ENCODE measurements around the gene RNF39. TPM values are rescaled to one million over a fixed set of nuclear protein-coding genes. Genes with fewer than 3 reads are reported as not detected.

The RNF39 gene
- total and polyA plus RNA-seq, 2 of the 13 experiments (the other 11 are each of a cell fraction or from before 2014, with no cell fraction given): 0.13 to 1.8 TPM

- TF ChIP-seq, protein P1, sequence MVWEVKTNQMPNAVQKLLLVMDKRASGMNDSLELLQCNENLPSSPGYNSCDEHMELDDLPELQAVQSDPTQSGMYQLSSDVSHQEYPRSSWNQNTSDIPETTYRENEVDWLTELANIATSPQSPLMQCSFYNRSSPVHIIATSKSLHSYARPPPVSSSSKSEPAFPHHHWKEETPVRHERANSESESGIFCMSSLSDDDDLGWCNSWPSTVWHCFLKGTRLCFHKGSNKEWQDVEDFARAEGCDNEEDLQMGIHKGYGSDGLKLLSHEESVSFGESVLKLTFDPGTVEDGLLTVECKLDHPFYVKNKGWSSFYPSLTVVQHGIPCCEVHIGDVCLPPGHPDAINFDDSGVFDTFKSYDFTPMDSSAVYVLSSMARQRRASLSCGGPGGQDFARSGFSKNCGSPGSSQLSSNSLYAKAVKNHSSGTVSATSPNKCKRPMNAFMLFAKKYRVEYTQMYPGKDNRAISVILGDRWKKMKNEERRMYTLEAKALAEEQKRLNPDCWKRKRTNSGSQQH (CRISPR knock-in tag; IDR thresholded peaks at IDR 0.05; ENCODE audit: low read depth): peak; percentile 56; the same call in 1 of the 2 replicates
- TF ChIP-seq GATAD1 (CRISPR knock-in tag; IDR thresholded peaks at IDR 0.05): peak; percentile 60
- TF ChIP-seq, protein P2, sequence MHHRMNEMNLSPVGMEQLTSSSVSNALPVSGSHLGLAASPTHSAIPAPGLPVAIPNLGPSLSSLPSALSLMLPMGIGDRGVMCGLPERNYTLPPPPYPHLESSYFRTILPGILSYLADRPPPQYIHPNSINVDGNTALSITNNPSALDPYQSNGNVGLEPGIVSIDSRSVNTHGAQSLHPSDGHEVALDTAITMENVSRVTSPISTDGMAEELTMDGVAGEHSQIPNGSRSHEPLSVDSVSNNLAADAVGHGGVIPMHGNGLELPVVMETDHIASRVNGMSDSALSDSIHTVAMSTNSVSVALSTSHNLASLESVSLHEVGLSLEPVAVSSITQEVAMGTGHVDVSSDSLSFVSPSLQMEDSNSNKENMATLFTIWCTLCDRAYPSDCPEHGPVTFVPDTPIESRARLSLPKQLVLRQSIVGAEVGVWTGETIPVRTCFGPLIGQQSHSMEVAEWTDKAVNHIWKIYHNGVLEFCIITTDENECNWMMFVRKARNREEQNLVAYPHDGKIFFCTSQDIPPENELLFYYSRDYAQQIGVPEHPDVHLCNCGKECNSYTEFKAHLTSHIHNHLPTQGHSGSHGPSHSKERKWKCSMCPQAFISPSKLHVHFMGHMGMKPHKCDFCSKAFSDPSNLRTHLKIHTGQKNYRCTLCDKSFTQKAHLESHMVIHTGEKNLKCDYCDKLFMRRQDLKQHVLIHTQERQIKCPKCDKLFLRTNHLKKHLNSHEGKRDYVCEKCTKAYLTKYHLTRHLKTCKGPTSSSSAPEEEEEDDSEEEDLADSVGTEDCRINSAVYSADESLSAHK (CRISPR knock-in tag; IDR thresholded peaks at IDR 0.05; ENCODE audit: borderline replicate concordance): no peak
- TF ChIP-seq ZFP36L1 (CRISPR knock-in tag; IDR thresholded peaks at IDR 0.05): peak; percentile 69; the same call in 1 of the 2 replicates
- TF ChIP-seq HNRNPLL (IDR thresholded peaks at IDR 0.05; ENCODE audit: low read depth, low read length, poor library complexity, severe bottlenecking): peak; percentile 77
- peak; percentile 94 for TF ChIP-seq ZNF772 (CRISPR knock-in tag; IDR thresholded peaks at IDR 0.05)
- peak; percentile 75 for TF ChIP-seq CEBPG (CRISPR knock-in tag; IDR thresholded peaks at IDR 0.05)
- no peak for TF ChIP-seq ZNF317 (CRISPR knock-in tag; IDR thresholded peaks at IDR 0.05)
- peak; percentile 76; the same call in 1 of the 2 replicates for TF ChIP-seq ZNF724P (CRISPR knock-in tag; IDR thresholded peaks at IDR 0.05; ENCODE audit: borderline replicate concordance)
- TF ChIP-seq, protein P3, sequence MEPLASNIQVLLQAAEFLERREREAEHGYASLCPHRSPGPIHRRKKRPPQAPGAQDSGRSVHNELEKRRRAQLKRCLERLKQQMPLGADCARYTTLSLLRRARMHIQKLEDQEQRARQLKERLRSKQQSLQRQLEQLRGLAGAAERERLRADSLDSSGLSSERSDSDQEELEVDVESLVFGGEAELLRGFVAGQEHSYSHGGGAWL (CRISPR knock-in tag; IDR thresholded peaks at IDR 0.05): peak; percentile 84
- peak; percentile 76; the same call in 1 of the 2 replicates for TF ChIP-seq ZNF709 (CRISPR knock-in tag; IDR thresholded peaks at IDR 0.05)
- peak; percentile 90 for TF ChIP-seq TEAD3 (CRISPR knock-in tag; optimal IDR thresholded peaks at IDR 0.05; ENCODE audit: borderline replicate concordance)
- 0 out of 2 replicates have a peak, but pooled peaks have one; percentile 44 for TF ChIP-seq CAMTA2 (CRISPR knock-in tag; IDR thresholded peaks at IDR 0.05; ENCODE audit: borderline replicate concordance)
- TF ChIP-seq ESRRA (CRISPR knock-in tag; IDR thresholded peaks at IDR 0.05; ENCODE audit: low read depth): peak; percentile 71; the same call in 1 of the 2 replicates
- TF ChIP-seq, protein P4, sequence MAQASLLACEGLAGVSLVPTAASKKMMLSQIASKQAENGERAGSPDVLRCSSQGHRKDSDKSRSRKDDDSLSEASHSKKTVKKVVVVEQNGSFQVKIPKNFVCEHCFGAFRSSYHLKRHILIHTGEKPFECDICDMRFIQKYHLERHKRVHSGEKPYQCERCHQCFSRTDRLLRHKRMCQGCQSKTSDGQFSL (CRISPR knock-in tag; IDR thresholded peaks at IDR 0.05): peak; percentile 63; the same call in 1 of the 2 replicates
- TF ChIP-seq, protein P5, sequence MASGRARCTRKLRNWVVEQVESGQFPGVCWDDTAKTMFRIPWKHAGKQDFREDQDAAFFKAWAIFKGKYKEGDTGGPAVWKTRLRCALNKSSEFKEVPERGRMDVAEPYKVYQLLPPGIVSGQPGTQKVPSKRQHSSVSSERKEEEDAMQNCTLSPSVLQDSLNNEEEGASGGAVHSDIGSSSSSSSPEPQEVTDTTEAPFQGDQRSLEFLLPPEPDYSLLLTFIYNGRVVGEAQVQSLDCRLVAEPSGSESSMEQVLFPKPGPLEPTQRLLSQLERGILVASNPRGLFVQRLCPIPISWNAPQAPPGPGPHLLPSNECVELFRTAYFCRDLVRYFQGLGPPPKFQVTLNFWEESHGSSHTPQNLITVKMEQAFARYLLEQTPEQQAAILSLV (CRISPR knock-in tag; IDR thresholded peaks at IDR 0.05; ENCODE audit: borderline replicate concordance): peak; percentile 53; the same call in 1 of the 2 replicates
- TF ChIP-seq ZNF335 (CRISPR knock-in tag; IDR thresholded peaks at IDR 0.05): peak; percentile 62; the same call in 1 of the 2 replicates
- TF ChIP-seq, protein P6, sequence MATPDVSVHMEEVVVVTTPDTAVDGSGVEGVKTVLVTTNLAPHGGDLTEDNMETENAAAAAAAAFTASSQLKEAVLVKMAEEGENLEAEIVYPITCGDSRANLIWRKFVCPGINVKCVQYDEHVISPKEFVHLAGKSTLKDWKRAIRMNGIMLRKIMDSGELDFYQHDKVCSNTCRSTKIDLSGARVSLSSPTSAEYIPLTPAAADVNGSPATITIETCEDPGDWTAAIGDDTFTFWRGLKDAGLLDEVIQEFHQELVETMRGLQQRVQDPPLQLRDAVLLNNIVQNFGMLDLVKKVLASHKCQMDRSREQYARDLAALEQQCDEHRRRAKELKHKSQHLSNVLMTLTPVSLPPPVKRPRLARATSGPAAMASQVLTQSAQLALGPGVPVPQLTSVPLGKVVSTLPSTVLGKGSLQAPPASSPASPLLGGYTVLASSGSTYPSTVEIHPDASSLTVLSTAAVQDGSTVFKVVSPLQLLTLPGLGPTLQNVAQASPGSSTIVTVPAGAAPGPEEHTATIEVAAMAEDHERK (CRISPR knock-in tag; IDR thresholded peaks at IDR 0.05; ENCODE audit: low read depth): 0 out of 2 replicates have a peak, but pooled peaks have one; percentile 24
- 0 out of 2 replicates have a peak, but pooled peaks have one; percentile 13 for TF ChIP-seq NFYC (CRISPR knock-in tag; IDR thresholded peaks at IDR 0.05)
- TF ChIP-seq SAP130 (CRISPR knock-in tag; IDR thresholded peaks at IDR 0.05; ENCODE audit: low read depth): peak; percentile 89
- no peak for TF ChIP-seq IKZF1 (IDR thresholded peaks at IDR 0.05)
- TF ChIP-seq JDP2 (CRISPR knock-in tag; IDR thresholded peaks at IDR 0.05; ENCODE audit: borderline replicate concordance): no peak; the same call in 1 of the 2 replicates
Measured at GRCh38 chr6:30100585-30101443, 25.2 kb upstream of the RNF39 start (continued).

Data from HepG2 (cell line).